HepG2 (cell line): ENCODE data around the gene RPL4. TPM values are rescaled to one million over a fixed set of nuclear protein-coding genes. Genes with fewer than 3 reads are reported as not detected.

Source experiments
- CENPX ChIP-seq: sonication (generic); formaldehyde crosslinking; IDR thresholded peaks from 2 replicates; pipeline ENCODE4 v1.9.0; 2021; ENCODE audit warnings: mild to moderate bottlenecking, missing genetic modification reagents, moderate library complexity
- DNMT3B ChIP-seq: conservative IDR thresholded peaks from 2 replicates; pipeline ENCODE4 v1.6.1; 2016; ENCODE audit warnings: missing biosample characterization, control low read depth
- DPF2 ChIP-seq: sonication (generic); formaldehyde crosslinking; IDR thresholded peaks from 2 replicates; pipeline ENCODE4 v1.4.0; 2020; ENCODE audit warnings: mild to moderate bottlenecking, low read depth, missing genetic modification reagents, borderline replicate concordance
- GPBP1L1 ChIP-seq: sonication (generic); formaldehyde crosslinking; IDR thresholded peaks from 2 replicates; pipeline ENCODE4 v1.5.0; 2020; ENCODE audit warnings: mild to moderate bottlenecking, missing genetic modification reagents
- HMG20A ChIP-seq: IDR thresholded peaks from 2 replicates; pipeline ENCODE4 v1.6.1; 2016; ENCODE audit warnings: borderline replicate concordance
- KMT2A ChIP-seq: sonication (generic); formaldehyde crosslinking; IDR thresholded peaks from 2 replicates; pipeline ENCODE4 v1.4.0; 2020; ENCODE audit warnings: missing genetic modification reagents
- RXRA ChIP-seq: sonication (generic); formaldehyde crosslinking; IDR thresholded peaks from 2 replicates; pipeline ENCODE4 v1.5.1; 2020; ENCODE audit warnings: missing genetic modification reagents
- SP2 ChIP-seq: sonication (generic); formaldehyde crosslinking; IDR thresholded peaks from 2 replicates; pipeline ENCODE4 v1.5.1; 2020; ENCODE audit warnings: mild to moderate bottlenecking, missing genetic modification reagents
- ZBTB44 ChIP-seq: sonication (generic); formaldehyde crosslinking; IDR thresholded peaks from 2 replicates; pipeline ENCODE4 v1.4.0; 2020; ENCODE audit warnings: missing genetic modification reagents
- ZNF264 ChIP-seq: sonication (generic); formaldehyde crosslinking; IDR thresholded peaks from 2 replicates; pipeline ENCODE4 v1.4.0; 2020; ENCODE audit warnings: missing genetic modification reagents
- ZNF276 ChIP-seq: sonication (generic); formaldehyde crosslinking; IDR thresholded peaks from 2 replicates; pipeline ENCODE4 v1.4.0; 2020; ENCODE audit warnings: mild to moderate bottlenecking, low read depth, missing genetic modification reagents
- ZNF30 ChIP-seq: sonication (generic); formaldehyde crosslinking; IDR thresholded peaks from 2 replicates; pipeline ENCODE4 v1.5.0; 2020; ENCODE audit warnings: mild to moderate bottlenecking, missing genetic modification reagents
- ZNF776 ChIP-seq: sonication (generic); formaldehyde crosslinking; IDR thresholded peaks from 2 replicates; pipeline ENCODE4 v1.4.0; 2020; ENCODE audit warnings: mild to moderate bottlenecking, missing genetic modification reagents
- ZSCAN29 ChIP-seq: sonication (generic); formaldehyde crosslinking; conservative IDR thresholded peaks from 2 replicates; pipeline ENCODE4 v1.4.0; 2020; ENCODE audit warnings: mild to moderate bottlenecking, missing genetic modification reagents
- polyA plus RNA-seq, 8 experiments: library from polyadenylated mRNA; depleted of rRNA in 3 of 8; stranded (reverse) in 7 of 8; unstranded in 1 of 8; fragments of >200 nt; fragmentation: Illumina TruSeq in 4 of 8; extraction: Trizol in 4 of 8; gene quantifications; 2 replicates each; pipeline versions ENCODE4 v1.2.1 to v1.2.3, GENCODE V29; 2011 to 2016; ENCODE audit warnings: low read depth in 4 of 8, missing spikeins in 1 of 8, mixed read lengths in 1 of 8; ENCODE audit not compliant: insufficient read depth in 1 of 8
- total RNA-seq, 5 experiments: library from RNA; depleted of rRNA; stranded (reverse); fragments of >200 nt; fragmentation: Illumina TruSeq; extraction: Trizol; gene quantifications; 2 replicates each; pipeline ENCODE4 v1.2.3, GENCODE V29; 2016; ENCODE audit warnings: low read depth in 1 of 5
- TF ChIP-seq, protein P1 (sequence below), 2 experiments: sonication (generic) in 1 of 2; formaldehyde crosslinking in 1 of 2; IDR thresholded peaks; 2 replicates each; pipeline versions ENCODE4 v1.4.0 to v1.6.1; 2018 to 2020; ENCODE audit warnings: missing genetic modification reagents in 2 of 2, borderline replicate concordance in 1 of 2, low read depth in 1 of 2, mild to moderate bottlenecking in 1 of 2, missing biosample characterization in 1 of 2
- TF ChIP-seq, protein P2 (sequence below): sonication (generic); formaldehyde crosslinking; IDR thresholded peaks from 2 replicates; pipeline ENCODE4 v1.4.0; 2020; ENCODE audit warnings: mild to moderate bottlenecking, missing genetic modification reagents
- TF ChIP-seq, protein P3 (sequence below): sonication (generic); formaldehyde crosslinking; IDR thresholded peaks from 2 replicates; pipeline ENCODE4 v1.4.0; 2020; ENCODE audit warnings: mild to moderate bottlenecking, low read depth, missing genetic modification reagents

Gene RPL4
- total and polyA plus RNA-seq, 2 of the 13 experiments (the other 11 are each of a cell fraction or from before 2014, with no cell fraction given), result 3,630 to 3,960 TPM

- TF ChIP-seq, protein P1, sequence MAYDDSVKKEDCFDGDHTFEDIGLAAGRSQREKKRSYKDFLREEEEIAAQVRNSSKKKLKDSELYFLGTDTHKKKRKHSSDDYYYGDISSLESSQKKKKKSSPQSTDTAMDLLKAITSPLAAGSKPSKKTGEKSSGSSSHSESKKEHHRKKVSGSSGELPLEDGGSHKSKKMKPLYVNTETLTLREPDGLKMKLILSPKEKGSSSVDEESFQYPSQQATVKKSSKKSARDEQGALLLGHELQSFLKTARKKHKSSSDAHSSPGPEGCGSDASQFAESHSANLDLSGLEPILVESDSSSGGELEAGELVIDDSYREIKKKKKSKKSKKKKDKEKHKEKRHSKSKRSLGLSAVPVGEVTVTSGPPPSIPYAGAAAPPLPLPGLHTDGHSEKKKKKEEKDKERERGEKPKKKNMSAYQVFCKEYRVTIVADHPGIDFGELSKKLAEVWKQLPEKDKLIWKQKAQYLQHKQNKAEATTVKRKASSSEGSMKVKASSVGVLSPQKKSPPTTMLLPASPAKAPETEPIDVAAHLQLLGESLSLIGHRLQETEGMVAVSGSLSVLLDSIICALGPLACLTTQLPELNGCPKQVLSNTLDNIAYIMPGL (CRISPR knock-in tag; IDR thresholded peaks at IDR 0.05; ENCODE audit: borderline replicate concordance in 1 of 2, low read depth in 1 of 2), result peak; percentile 42 to 66; a peak in 3 of 4 replicates
- 0 out of 2 replicates have a peak, but pooled peaks have one; percentile 31 for TF ChIP-seq RXRA (CRISPR knock-in tag)
- TF ChIP-seq ZNF30 (CRISPR knock-in tag), result no peak
- no peak for TF ChIP-seq HMG20A (CRISPR knock-in tag)
- TF ChIP-seq ZNF276 (CRISPR knock-in tag), result no peak
- no peak for TF ChIP-seq DPF2
- no peak for TF ChIP-seq GPBP1L1 (CRISPR knock-in tag)
- TF ChIP-seq KMT2A (CRISPR knock-in tag), result peak; percentile 60; the same call in 1 of the 2 replicates
- no peak for TF ChIP-seq SP2 (CRISPR knock-in tag)
- TF ChIP-seq CENPX (CRISPR knock-in tag), result no peak
- no peak for TF ChIP-seq ZNF264 (CRISPR knock-in tag)
- TF ChIP-seq, protein P2, sequence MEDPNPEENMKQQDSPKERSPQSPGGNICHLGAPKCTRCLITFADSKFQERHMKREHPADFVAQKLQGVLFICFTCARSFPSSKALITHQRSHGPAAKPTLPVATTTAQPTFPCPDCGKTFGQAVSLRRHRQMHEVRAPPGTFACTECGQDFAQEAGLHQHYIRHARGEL (CRISPR knock-in tag), result no peak
- no peak for TF ChIP-seq ZBTB44 (CRISPR knock-in tag)
- no peak for TF ChIP-seq ZSCAN29 (CRISPR knock-in tag)
- TF ChIP-seq DNMT3B (CRISPR knock-in tag), result no peak; the same call in 1 of the 2 replicates
- TF ChIP-seq ZNF776 (CRISPR knock-in tag), result no peak
- TF ChIP-seq, protein P3, sequence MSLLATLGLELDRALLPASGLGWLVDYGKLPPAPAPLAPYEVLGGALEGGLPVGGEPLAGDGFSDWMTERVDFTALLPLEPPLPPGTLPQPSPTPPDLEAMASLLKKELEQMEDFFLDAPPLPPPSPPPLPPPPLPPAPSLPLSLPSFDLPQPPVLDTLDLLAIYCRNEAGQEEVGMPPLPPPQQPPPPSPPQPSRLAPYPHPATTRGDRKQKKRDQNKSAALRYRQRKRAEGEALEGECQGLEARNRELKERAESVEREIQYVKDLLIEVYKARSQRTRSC (CRISPR knock-in tag), result no peak
These were observed at the start of gene RPL4, which contains the start of gene ZWILCH (continued) for GRCh38 chr15:66504563-66505429.
